PC-9 (cell line): Measurements from ENCODE around the gene IFITM10.

Source experiments
- EZH2 ChIP-seq: fragments of 200-600 bp; sonication (generic); IDR thresholded peaks from 2 replicates; pipeline ENCODE4 v1.8.0; 2017; ENCODE audit warnings: antibody characterized with exemption, low read depth
- TF ChIP-seq, protein P1 (sequence below): fragments of 200-600 bp; sonication (generic); conservative IDR thresholded peaks from 2 replicates; pipeline ENCODE4 v1.6.1; 2017; ENCODE audit warnings: mixed run types, antibody characterized with exemption, mild to moderate bottlenecking, moderate library complexity

- TF ChIP-seq, protein P1, sequence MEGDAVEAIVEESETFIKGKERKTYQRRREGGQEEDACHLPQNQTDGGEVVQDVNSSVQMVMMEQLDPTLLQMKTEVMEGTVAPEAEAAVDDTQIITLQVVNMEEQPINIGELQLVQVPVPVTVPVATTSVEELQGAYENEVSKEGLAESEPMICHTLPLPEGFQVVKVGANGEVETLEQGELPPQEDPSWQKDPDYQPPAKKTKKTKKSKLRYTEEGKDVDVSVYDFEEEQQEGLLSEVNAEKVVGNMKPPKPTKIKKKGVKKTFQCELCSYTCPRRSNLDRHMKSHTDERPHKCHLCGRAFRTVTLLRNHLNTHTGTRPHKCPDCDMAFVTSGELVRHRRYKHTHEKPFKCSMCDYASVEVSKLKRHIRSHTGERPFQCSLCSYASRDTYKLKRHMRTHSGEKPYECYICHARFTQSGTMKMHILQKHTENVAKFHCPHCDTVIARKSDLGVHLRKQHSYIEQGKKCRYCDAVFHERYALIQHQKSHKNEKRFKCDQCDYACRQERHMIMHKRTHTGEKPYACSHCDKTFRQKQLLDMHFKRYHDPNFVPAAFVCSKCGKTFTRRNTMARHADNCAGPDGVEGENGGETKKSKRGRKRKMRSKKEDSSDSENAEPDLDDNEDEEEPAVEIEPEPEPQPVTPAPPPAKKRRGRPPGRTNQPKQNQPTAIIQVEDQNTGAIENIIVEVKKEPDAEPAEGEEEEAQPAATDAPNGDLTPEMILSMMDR: no peak
- TF ChIP-seq EZH2: no peak
These were observed 32.7 kb upstream of the IFITM10 start for GRCh38 chr11:1782831-1783724.
